Stimulated activated CD4-positive, alpha-beta T cell treated with anti-CD3 and anti-CD28 coated beads, TNF-alpha, amount 100 ng/mL, for 48 hours (primary cell): ENCODE data around the gene BOLA2B.
"Not testable (repeated sequence)": the region's sequence is repeated elsewhere in the genome, so short reads cannot be mapped to it uniquely, and the experiment has no call there.

Experiments used
- DNase-seq, 3 donors: peaks; one replicate each; pipeline ENCODE4 v3.0.0-alpha.2; 2020; ENCODE audit warnings: low read depth in 3 of 3

The BOLA2B gene

DNA sequence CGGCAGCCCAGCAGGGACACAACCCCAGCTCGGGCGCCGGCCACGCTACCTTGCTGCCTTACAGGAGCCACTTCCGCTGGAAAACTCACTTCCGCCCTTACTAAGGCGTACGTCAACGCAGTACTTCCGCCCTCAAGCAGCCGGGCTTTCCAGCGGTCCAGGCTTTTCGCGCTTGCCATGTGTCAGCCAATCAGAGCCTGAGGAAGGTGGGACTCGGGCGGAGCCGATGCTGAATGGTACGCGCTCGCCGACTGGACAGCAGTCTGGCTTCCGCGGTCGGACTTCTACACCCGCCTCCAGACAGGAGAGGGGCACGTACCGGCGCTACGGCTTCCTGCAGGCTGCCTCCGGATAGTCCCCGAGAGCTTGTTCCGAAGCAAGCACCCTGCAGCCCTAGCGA lies at the start of gene BOLA2B, which contains the start of gene SLX1A:
BOLA2B (minus strand) TSS at position 52 of the 400 bp plus-strand sequence. CDS start 71 bp downstream, outside the sequence.
SLX1A (plus strand) TSS at position 261 of the 400 bp plus-strand sequence. CDS start 210 bp downstream, outside the sequence.
- not testable (repeated sequence) for DNase-seq

DNA sequence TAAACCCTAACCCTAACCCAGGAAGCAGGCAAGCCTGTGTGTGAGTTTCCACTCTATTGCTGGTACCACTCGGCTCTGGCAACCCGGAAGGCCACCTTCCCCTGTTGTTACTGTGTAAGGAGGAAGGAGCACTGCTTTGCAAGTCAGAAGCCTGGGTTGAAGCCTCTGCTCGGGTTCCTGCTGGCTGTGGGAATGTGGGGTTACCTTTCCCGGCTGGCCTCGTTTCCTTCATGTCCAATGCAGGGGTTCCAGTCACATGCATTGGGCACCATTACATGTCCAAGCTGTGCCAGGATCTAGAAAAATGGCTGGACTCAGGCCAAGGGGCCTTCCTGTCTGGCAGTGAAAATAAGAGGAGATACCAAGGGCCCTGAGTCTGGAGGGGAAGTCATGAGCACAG lies 23.6 kb upstream of the BOLA2B start:
- not testable (repeated sequence) for DNase-seq

GRCh38 chr16:30211414-30211813 lies 17.9 kb upstream of the BOLA2B start:
- not testable (repeated sequence) for DNase-seq

- DNase-seq: not testable (repeated sequence)
Measured at GRCh38 chr16:30209032-30209431, 15.6 kb upstream of the BOLA2B start.

GRCh38 chr16:30207063-30207704 lies 13.7 kb upstream of the BOLA2B start:
- not testable (repeated sequence) for DNase-seq

DNA sequence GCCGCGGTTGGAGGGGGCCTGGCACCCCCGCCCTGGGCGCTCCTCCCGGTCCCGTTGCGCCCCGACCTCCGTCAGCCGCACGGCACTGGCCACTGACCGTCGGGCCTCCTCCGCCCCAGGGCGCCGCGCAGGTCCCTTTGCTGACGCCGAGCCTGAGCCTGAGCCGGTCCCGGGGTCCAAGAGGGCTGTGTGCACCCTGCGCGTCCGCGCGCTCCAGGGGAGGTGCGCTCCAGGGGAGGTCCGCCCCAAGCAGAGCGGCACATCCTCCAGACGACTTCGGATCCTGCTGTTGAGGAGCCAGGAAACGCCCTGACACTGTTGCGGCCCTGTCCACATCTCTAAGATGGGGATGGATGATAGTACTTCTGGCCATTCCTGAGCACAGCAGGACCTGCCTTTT lies 12.8 kb upstream of the BOLA2B start:
- DNase-seq: not testable (repeated sequence)

DNA sequence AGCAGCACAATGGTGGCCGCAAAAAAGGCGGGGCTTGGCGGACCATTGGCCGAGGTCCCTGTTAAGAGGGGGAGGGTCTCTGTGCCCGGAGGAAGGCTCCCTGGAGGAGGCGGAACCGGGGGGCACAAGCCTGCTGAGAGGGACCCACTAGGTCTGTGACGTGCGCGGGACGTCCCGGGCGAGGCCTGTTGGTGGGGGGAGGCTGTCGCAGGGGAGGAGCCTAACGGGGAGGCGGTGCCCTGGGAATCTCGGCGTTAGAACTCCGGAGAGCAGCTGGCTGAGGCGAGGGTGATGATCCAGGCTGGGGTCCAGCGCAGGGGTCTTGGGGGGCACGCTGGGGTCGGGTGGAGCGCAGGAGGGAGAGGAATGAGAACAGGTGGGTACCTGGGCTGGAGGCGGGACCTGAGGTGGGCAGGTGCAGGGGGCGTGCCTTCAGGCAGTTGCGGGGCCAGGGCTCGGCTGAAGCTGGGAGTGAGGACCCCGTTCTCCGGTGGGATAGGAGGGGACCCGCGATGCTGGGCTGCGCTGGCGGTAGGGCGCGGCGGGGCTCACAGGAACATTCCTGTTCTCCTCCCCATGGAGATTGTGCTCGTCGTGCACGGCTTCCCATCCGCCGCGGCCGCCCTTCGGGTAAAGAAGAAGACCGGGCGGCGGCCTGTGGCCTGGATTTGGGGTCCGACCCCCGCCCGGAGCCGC lies 12.2 kb upstream of the BOLA2B start:
- DNase-seq: not testable (repeated sequence)

DNA sequence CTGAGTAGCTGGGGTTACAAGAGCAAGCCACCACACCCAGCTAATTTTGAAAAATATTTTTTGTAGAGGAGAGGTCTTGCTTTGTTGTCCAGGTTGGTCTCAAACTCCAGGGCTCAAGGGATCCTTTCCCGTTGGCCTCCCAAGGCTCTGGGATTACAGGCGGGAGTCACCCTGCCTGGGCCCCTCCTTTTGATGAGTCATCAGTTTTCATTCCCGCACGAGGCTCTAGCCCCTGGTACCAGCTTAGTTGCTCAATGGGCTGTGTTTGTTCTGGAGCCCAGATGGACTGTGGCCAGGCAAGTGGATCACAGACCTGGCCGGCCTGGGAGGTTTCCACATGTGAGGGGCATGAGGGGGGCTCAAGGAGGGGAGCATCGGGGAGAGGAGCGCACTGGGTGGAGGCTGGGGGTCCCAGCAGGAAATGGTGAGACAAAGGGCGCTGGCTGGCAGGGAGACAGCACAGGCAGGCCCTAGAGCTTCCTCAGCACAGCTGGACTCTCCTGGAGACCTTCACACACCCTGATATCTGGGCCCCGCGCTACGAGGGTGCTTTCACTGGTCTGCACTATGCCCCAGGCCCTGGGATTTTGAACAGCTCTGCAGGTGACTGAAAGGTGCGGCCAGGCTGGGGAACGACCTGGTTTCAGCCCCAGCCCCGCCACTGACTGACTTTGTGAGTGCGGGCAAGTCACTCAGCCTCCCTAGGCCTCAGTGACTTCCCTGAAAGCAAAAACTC lies 6.3 kb upstream of the BOLA2B start:
- DNase-seq: not testable (repeated sequence)

- not testable (repeated sequence) for DNase-seq
Measured at GRCh38 chr16:30199049-30199448, 5.6 kb upstream of the BOLA2B start, which contains the start of gene SULT1A3. SULT1A3 (plus strand) TSS chr16:30199255; CDS start chr16:30200729, 1,474 bp downstream.

DNA sequence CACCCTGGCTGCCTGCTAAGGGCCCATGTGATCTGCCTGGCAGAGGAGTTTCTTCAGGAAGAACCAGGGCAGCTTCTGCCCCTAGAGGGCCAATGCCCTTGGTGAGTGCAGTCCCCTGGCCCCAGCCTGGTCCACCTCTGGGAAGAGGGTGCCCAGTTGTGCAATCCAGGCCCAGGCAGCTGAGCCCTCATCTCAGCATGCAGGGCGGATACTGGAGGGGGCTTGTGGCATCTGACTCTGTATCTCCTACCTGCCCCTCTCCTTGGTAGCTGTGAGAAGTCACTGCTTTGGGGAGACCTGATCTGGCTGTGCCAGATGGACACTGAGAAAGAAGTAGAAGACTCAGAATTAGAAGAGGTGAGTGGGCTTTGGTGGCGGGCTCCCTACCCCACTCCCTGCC lies 3.5 kb upstream of the BOLA2B start:
- DNase-seq: not testable (repeated sequence)

- not testable (repeated sequence) for DNase-seq
Measured at GRCh38 chr16:30194172-30194925, 883 bp upstream of the BOLA2B start.

DNA sequence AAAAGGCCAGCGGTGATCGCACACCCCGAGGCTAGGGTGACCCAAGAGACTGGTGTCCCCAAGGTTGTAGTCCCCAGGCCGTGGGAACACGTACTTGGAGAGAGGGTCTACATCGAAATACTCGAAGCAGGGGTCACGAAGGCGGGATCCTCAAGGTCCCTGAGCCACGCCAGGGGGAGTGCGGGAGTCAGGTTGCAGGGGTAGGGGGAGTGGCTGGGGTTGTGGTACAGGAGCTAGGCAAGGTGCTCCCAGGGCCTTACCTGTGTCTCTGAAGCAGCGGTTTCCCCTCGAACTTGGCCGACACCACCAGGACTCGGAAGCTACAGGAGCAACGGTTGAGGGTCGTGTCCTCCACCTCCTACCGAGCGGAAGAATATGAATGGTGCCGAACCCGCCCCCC lies 368 bp downstream of the BOLA2B start:
- not testable (repeated sequence) for DNase-seq

DNA sequence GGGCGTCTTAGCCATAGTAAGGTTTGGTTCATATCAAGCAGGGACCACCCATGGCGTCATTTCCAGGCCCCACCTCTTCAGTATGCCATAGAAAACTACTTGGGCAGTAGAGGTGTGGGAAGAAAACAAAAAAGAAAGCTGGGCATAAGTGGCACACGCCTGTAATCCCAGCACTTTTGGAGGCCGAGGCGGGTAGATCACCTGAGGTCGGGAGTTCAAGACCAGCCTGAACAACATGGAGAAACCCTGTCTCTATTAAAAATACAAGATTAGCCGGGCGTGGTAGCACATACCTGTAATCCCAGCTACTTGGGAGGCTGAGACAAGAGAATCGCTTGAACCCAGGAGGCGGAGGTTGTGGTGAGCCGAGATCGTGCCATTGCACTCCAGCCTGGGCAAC lies 2.3 kb downstream of the BOLA2B start:
- not testable (repeated sequence) for DNase-seq

GRCh38 chr16:30187971-30188561 lies 5.4 kb downstream of the BOLA2B start:
- no peak for DNase-seq

- DNase-seq: no peak
Measured at GRCh38 chr16:30187556-30187865, 6.0 kb downstream of the BOLA2B start.

- peak; percentile 75 to 92 (median 80) for DNase-seq
Measured at GRCh38 chr16:30186782-30187555, 6.5 kb downstream of the BOLA2B start.

- DNase-seq: no peak
Measured at GRCh38 chr16:30186444-30186781, 7.1 kb downstream of the BOLA2B start.

- DNase-seq: peak; percentile 52 to 78 (median 62)
Measured at GRCh38 chr16:30185683-30186421, 7.6 kb downstream of the BOLA2B start.

GRCh38 chr16:30184891-30185682 lies 8.4 kb downstream of the BOLA2B start:
- peak in 1 of 3 donors; percentile 41 for DNase-seq
